ENCODE measurements around the gene BEND5. TPM values are rescaled to one million over a fixed set of nuclear protein-coding genes. Genes with fewer than 3 reads are reported as not detected.

The BEND5 gene
- total RNA-seq, 1 donor from 2014 or later = 23.9 TPM

- H3K27me3 Mint-ChIP-seq = no peaks in the 10 kb centered on the region
- peaks cover 23% of the 10 kb centered on the region for H3K4me1 Mint-ChIP-seq (ENCODE audit: low read depth)
- no peak overlapping the region for H3K4me3 Mint-ChIP-seq (ENCODE audit: low read depth)
These were observed 36.1 kb downstream of the BEND5 start for GRCh38 chr1:48740621-48741020.

GRCh38 chr1:48739091-48739490 is 37.6 kb downstream of the BEND5 start:
- peaks cover 12% of the 10 kb centered on the region for H3K4me1 Mint-ChIP-seq (ENCODE audit: low read depth)
- H3K4me3 Mint-ChIP-seq (ENCODE audit: low read depth) = no peak overlapping the region
- no peak overlapping the region for H3K27ac Mint-ChIP-seq
- TF ChIP-seq, protein P1, sequence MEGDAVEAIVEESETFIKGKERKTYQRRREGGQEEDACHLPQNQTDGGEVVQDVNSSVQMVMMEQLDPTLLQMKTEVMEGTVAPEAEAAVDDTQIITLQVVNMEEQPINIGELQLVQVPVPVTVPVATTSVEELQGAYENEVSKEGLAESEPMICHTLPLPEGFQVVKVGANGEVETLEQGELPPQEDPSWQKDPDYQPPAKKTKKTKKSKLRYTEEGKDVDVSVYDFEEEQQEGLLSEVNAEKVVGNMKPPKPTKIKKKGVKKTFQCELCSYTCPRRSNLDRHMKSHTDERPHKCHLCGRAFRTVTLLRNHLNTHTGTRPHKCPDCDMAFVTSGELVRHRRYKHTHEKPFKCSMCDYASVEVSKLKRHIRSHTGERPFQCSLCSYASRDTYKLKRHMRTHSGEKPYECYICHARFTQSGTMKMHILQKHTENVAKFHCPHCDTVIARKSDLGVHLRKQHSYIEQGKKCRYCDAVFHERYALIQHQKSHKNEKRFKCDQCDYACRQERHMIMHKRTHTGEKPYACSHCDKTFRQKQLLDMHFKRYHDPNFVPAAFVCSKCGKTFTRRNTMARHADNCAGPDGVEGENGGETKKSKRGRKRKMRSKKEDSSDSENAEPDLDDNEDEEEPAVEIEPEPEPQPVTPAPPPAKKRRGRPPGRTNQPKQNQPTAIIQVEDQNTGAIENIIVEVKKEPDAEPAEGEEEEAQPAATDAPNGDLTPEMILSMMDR (IDR thresholded peaks at IDR 0.05; ENCODE audit: unreplicated experiment) = no peak
- no peak for DNase-seq (ENCODE audit: low spot score, unreplicated experiment)
- H3K36me3 Mint-ChIP-seq (ENCODE audit: insufficient read depth) = peaks cover 34% of the 10 kb centered on the region
- no peaks in the 10 kb centered on the region for H3K9me3 Mint-ChIP-seq (ENCODE audit: low read depth)
- no peaks in the 10 kb centered on the region for H3K27me3 Mint-ChIP-seq

More at GRCh38 chr1:48740621-48741020, 36.1 kb downstream of the BEND5 start:
- no peak for DNase-seq (ENCODE audit: low spot score, unreplicated experiment)
- Mint-ChIP-seq H3K27ac (no peak overlapping the region), H3K36me3 (ENCODE audit: insufficient read depth) (peaks cover 34% of the 10 kb centered on the region), H3K9me3 (ENCODE audit: low read depth) (no peaks in the 10 kb centered on the region)
- TF ChIP-seq, protein P1 (IDR thresholded peaks at IDR 0.05; ENCODE audit: unreplicated experiment) = no peak

DNA sequence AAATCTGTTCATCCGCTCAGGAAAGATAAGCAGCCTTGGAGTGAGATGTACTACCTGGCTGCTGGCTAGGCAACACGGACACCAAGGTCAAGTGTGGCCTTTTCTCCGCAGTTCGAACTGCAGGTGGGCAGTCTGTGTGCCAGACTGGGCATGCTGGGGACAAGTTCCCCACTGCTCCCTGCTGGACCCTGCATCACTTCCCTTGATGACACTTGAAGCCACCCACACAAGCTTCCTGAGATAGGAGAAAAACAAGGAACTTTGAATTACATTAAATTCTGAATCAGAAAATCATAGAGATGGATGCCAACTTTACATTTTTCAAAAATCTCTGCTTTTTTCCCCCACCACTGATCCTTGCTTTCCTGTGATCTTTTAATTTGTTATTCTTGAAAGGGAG is 38.3 kb downstream of the BEND5 start:
- DNase-seq (ENCODE audit: low spot score, unreplicated experiment) = no peak
- Mint-ChIP-seq H3K9me3 (ENCODE audit: low read depth) (no peaks in the 10 kb centered on the region), H3K27ac (peak overlapping the region; percentile 20)

GRCh38 chr1:48735796-48736195 is 40.9 kb downstream of the BEND5 start:
- Mint-ChIP-seq H3K27ac (no peak overlapping the region), H3K36me3 (ENCODE audit: insufficient read depth) (peaks cover 22% of the 10 kb centered on the region), H3K4me3 (ENCODE audit: low read depth) (no peak overlapping the region), H3K9me3 (ENCODE audit: low read depth) (no peaks in the 10 kb centered on the region), H3K27me3 (no peaks in the 10 kb centered on the region), H3K4me1 (ENCODE audit: low read depth) (peaks cover 3% of the 10 kb centered on the region)
- DNase-seq (ENCODE audit: low spot score, unreplicated experiment) = no peak
- TF ChIP-seq, protein P1 (IDR thresholded peaks at IDR 0.05; ENCODE audit: unreplicated experiment) = no peak

More for the DNA sequence above, 38.3 kb downstream of the BEND5 start:
- Mint-ChIP-seq H3K4me3 (ENCODE audit: low read depth) (no peak overlapping the region), H3K36me3 (ENCODE audit: insufficient read depth) (peaks cover 34% of the 10 kb centered on the region), H3K4me1 (ENCODE audit: low read depth) (peaks cover 8% of the 10 kb centered on the region), H3K27me3 (no peaks in the 10 kb centered on the region)
- TF ChIP-seq, protein P1 (IDR thresholded peaks at IDR 0.05; ENCODE audit: unreplicated experiment) = no peak

GRCh38 chr1:48730164-48730910 is 46.4 kb downstream of the BEND5 start:
- Mint-ChIP-seq H3K27ac (no peak overlapping the region), H3K36me3 (ENCODE audit: insufficient read depth) (peaks cover 6% of the 10 kb centered on the region)
- no peak for DNase-seq (ENCODE audit: low spot score, unreplicated experiment)

More at GRCh38 chr1:48730164-48730910, 46.4 kb downstream of the BEND5 start:
- TF ChIP-seq, protein P1 (IDR thresholded peaks at IDR 0.05; ENCODE audit: unreplicated experiment) = no peak
- H3K27me3 Mint-ChIP-seq = no peaks in the 10 kb centered on the region
- H3K4me3 Mint-ChIP-seq (ENCODE audit: low read depth) = no peak overlapping the region
- H3K9me3 Mint-ChIP-seq (ENCODE audit: low read depth) = no peaks in the 10 kb centered on the region
- H3K4me1 Mint-ChIP-seq (ENCODE audit: low read depth) = no peaks in the 10 kb centered on the region

All from progenitor cell of endocrine pancreas (in vitro differentiated cells).